HEK293 (cell line): ENCODE data around the gene FAM118B.

Experiments used
- TRIM28 ChIP-seq: IDR thresholded peaks from 2 replicates; pipeline ENCODE4 v1.6.1; 2011; ENCODE audit warnings: low read length, control low read depth, borderline replicate concordance
- ZBTB21 ChIP-seq: fragments of 450-650 bp; formaldehyde crosslinking; IDR thresholded peaks from 2 replicates; pipeline ENCODE4 v1.5.1; 2017; ENCODE audit warnings: missing biosample characterization, missing genetic modification characterization
- ZBTB7A ChIP-seq: fragments of 450-650 bp; formaldehyde crosslinking; IDR thresholded peaks from 2 replicates; pipeline ENCODE4 v1.5.1; 2016; ENCODE audit warnings: low read depth, missing biosample characterization, missing genetic modification characterization
- ZNF354C ChIP-seq: fragments of 450-650 bp; formaldehyde crosslinking; IDR thresholded peaks from 2 replicates; pipeline ENCODE4 v1.5.1; 2016; ENCODE audit warnings: missing biosample characterization, missing genetic modification characterization, low read depth, borderline replicate concordance
- TF ChIP-seq, protein P1 (sequence below): fragments of 450-650 bp; formaldehyde crosslinking; IDR thresholded peaks from 2 replicates; pipeline ENCODE4 v1.5.1; 2016; ENCODE audit warnings: missing biosample characterization, missing genetic modification characterization

DNA sequence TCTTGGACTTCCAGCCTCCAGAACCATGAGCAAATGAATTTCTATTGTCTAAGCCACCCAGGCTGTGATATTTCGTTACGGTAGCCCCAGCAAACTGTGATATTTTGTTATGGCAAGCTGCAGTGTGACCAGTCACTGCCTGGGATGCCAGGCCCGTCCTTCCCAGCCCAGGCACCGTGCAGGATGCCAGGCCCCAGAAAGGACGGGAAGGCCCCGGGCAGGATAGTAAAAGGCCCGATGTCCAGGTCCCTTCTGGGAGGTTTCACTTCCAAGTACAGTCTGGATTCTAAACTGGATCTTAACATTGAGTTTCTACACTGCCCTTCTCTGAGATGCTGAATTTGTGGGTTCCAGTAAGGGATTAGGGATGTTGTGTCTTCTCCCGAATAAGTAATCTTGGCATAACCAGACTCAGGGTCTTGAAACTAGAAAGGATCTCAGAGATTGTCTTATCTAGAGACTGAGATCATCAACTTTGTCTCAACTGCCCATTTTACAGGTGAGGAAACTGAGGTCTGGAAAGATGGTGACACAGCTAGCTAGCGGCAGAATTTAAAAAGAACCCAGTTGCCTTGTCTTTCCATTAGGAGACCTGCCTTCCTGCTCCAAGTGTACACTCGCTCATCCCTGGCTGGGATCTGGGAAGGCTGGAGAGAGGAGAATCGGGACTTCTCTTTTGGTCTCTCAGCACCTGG lies 20.1 kb upstream of the FAM118B start:
- TF ChIP-seq ZBTB21 (tag by site-specific recombination) (no peak), ZNF354C (tag by site-specific recombination) (no peak), ZBTB7A (tag by site-specific recombination) (no peak), TRIM28 (no peak)
- TF ChIP-seq, protein P1, sequence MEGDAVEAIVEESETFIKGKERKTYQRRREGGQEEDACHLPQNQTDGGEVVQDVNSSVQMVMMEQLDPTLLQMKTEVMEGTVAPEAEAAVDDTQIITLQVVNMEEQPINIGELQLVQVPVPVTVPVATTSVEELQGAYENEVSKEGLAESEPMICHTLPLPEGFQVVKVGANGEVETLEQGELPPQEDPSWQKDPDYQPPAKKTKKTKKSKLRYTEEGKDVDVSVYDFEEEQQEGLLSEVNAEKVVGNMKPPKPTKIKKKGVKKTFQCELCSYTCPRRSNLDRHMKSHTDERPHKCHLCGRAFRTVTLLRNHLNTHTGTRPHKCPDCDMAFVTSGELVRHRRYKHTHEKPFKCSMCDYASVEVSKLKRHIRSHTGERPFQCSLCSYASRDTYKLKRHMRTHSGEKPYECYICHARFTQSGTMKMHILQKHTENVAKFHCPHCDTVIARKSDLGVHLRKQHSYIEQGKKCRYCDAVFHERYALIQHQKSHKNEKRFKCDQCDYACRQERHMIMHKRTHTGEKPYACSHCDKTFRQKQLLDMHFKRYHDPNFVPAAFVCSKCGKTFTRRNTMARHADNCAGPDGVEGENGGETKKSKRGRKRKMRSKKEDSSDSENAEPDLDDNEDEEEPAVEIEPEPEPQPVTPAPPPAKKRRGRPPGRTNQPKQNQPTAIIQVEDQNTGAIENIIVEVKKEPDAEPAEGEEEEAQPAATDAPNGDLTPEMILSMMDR (tag by site-specific recombination): no peak
